8988T (cell line): ENCODE data around the gene COX6A2.
"Not testable (repeated sequence)": the region's sequence is repeated elsewhere in the genome, so short reads cannot be mapped to it uniquely, and the experiment has no call there.

Experiments
- DNase-seq: peaks from one replicate; pipeline ENCODE4 v3.0.0; 2011

The COX6A2 gene

GRCh38 chr16:31461921-31462804, 34.0 kb upstream of the COX6A2 start:
- DNase-seq = no peak

- no peak for DNase-seq
Observed at GRCh38 chr16:31461201-31461920, 33.2 kb upstream of the COX6A2 start.

GRCh38 chr16:31460582-31461002, 32.4 kb upstream of the COX6A2 start:
- DNase-seq = no peak

GRCh38 chr16:31459687-31460581, 31.8 kb upstream of the COX6A2 start:
- peak; percentile 78 for DNase-seq

GRCh38 chr16:31458844-31459686, 30.9 kb upstream of the COX6A2 start, which contains the start of gene ARMC5:
ARMC5 (plus strand) TSS chr16:31459501; CDS start chr16:31459525, 24 bp downstream.
- peak; percentile 71 for DNase-seq

GRCh38 chr16:31458073-31458843, 30.1 kb upstream of the COX6A2 start:
- DNase-seq = no peak

GRCh38 chr16:31456988-31457360, 28.8 kb upstream of the COX6A2 start:
- no peak for DNase-seq

- no peak for DNase-seq
Observed at GRCh38 chr16:31455601-31456314, 27.6 kb upstream of the COX6A2 start.

- DNase-seq = no peak
Observed at GRCh38 chr16:31453255-31454204, 25.4 kb upstream of the COX6A2 start.

GRCh38 chr16:31452631-31453106, 24.5 kb upstream of the COX6A2 start:
- DNase-seq = no peak

GRCh38 chr16:31451681-31452351, 23.7 kb upstream of the COX6A2 start:
- DNase-seq = no peak

GRCh38 chr16:31451201-31451600, 23.0 kb upstream of the COX6A2 start:
- DNase-seq = no peak

- not testable (repeated sequence) for DNase-seq
Observed at GRCh38 chr16:31445931-31446330, 17.8 kb upstream of the COX6A2 start.

- no peak for DNase-seq
Observed at GRCh38 chr16:31441956-31442355, 13.8 kb upstream of the COX6A2 start.

GRCh38 chr16:31440516-31441184, 12.5 kb upstream of the COX6A2 start:
- DNase-seq = no peak

- no peak for DNase-seq
Observed at GRCh38 chr16:31439519-31439918, 11.4 kb upstream of the COX6A2 start.

- DNase-seq = not testable (repeated sequence)
Observed at GRCh38 chr16:31439023-31439422, 10.9 kb upstream of the COX6A2 start.

- no peak for DNase-seq
Observed at GRCh38 chr16:31438414-31438813, 10.3 kb upstream of the COX6A2 start.
